Peyer's patch (tissue), 4 donors: Measurements from ENCODE around the gene DDX19B.

Experiments used
- POLR2A ChIP-seq, 2 donors: fragments of 450-650 bp; IDR thresholded peaks; one replicate each; pipeline ENCODE4 v1.5.1; 2017; ENCODE audit warnings: antibody characterized with exemption in 2 of 2, mild to moderate bottlenecking in 2 of 2, moderate library complexity in 2 of 2
- TF ChIP-seq, protein P1 (sequence below), 6 experiments: fragments of 450-650 bp in 4 of 6; fragments of 200-600 bp in 2 of 6; sonication (generic) in 1 of 6; IDR thresholded peaks; one replicate each; pipeline ENCODE4 v1.5.1; 2017 to 2019; ENCODE audit warnings: antibody characterized with exemption in 6 of 6, mild to moderate bottlenecking in 3 of 6, moderate library complexity in 1 of 6

GRCh38 chr16:70255574-70255973 lies 43.4 kb upstream of the DDX19B start:
- TF ChIP-seq, protein P1, sequence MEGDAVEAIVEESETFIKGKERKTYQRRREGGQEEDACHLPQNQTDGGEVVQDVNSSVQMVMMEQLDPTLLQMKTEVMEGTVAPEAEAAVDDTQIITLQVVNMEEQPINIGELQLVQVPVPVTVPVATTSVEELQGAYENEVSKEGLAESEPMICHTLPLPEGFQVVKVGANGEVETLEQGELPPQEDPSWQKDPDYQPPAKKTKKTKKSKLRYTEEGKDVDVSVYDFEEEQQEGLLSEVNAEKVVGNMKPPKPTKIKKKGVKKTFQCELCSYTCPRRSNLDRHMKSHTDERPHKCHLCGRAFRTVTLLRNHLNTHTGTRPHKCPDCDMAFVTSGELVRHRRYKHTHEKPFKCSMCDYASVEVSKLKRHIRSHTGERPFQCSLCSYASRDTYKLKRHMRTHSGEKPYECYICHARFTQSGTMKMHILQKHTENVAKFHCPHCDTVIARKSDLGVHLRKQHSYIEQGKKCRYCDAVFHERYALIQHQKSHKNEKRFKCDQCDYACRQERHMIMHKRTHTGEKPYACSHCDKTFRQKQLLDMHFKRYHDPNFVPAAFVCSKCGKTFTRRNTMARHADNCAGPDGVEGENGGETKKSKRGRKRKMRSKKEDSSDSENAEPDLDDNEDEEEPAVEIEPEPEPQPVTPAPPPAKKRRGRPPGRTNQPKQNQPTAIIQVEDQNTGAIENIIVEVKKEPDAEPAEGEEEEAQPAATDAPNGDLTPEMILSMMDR (IDR thresholded peaks at IDR 0.05) = no peak
- TF ChIP-seq POLR2A (IDR thresholded peaks at IDR 0.05) = no peak
